ENCODE data around the gene MRPL36. TPM values are rescaled to one million over a fixed set of nuclear protein-coding genes. Genes with fewer than 3 reads are reported as not detected.

Gene MRPL36
- total RNA-seq, 4 donors from 2014 or later = 42.6 to 56.1 (median 46.2) TPM

- H3K9me3 ChIP-seq = no peaks in the 10 kb centered on the region
- no peak overlapping the region for H3K27ac ChIP-seq (replicated peaks in 1 of 4)
- no peaks in the 10 kb centered on the region for H3K4me1 ChIP-seq
- TF ChIP-seq POLR2A (IDR thresholded peaks at IDR 0.05; ENCODE audit: low read depth) (no peak), POLR2AphosphoS5 (IDR thresholded peaks at IDR 0.05) (no peak), CTCF (IDR thresholded peaks at IDR 0.05) (no peak), EP300 (IDR thresholded peaks at IDR 0.05) (no peak)
- WGBS = 51% methylated on average over 10 of the region's 14 CpGs
- no peak overlapping the region for H3K4me3 ChIP-seq
- intact Hi-C loops (cut with DNase I) = no loop called here
- H3K36me3 ChIP-seq = peaks cover 0 to 17% (median 6%) of the 10 kb centered on the region in 4 donors
- DNase-seq (ENCODE audit: extremely low spot score) = no peak
- peaks cover 0 to 31% (median 0%) of the 10 kb centered on the region in 4 donors for H3K27me3 ChIP-seq
These were observed 32.2 kb upstream of the MRPL36 start for GRCh38 chr5:1831677-1832313.

- 93% methylated on average over 11 of the region's 11 CpGs for WGBS
- Histone ChIP-seq H3K36me3 (peaks cover 0 to 17% (median 9%) of the 10 kb centered on the region in 4 donors), H3K9me3 (no peaks in the 10 kb centered on the region), H3K4me1 (no peaks in the 10 kb centered on the region), H3K4me3 (no peak overlapping the region), H3K27me3 (peaks cover 0 to 28% (median 0%) of the 10 kb centered on the region in 4 donors), H3K27ac (replicated peaks in 1 of 4) (no peak overlapping the region)
- DNase-seq (ENCODE audit: extremely low spot score) = no peak
- no peak for TF ChIP-seq POLR2A (IDR thresholded peaks at IDR 0.05; ENCODE audit: low read depth)
- TF ChIP-seq CTCF (IDR thresholded peaks at IDR 0.05) = no peak
- TF ChIP-seq EP300 (IDR thresholded peaks at IDR 0.05) = no peak
- TF ChIP-seq POLR2AphosphoS5 (IDR thresholded peaks at IDR 0.05) = no peak
- intact Hi-C loops (cut with DNase I) = no loop called here
These were observed 31.6 kb upstream of the MRPL36 start for GRCh38 chr5:1831257-1831656.

- 79% methylated on average over 17 of the region's 17 CpGs for WGBS
These were observed 31.1 kb upstream of the MRPL36 start for GRCh38 chr5:1830571-1831228.

GRCh38 chr5:1827886-1828397, 28.3 kb upstream of the MRPL36 start:
- no peaks in the 10 kb centered on the region for H3K9me3 ChIP-seq
- no peak for DNase-seq (ENCODE audit: extremely low spot score)
- WGBS = 31% methylated on average over 9 of the region's 39 CpGs
- H3K4me1 ChIP-seq = no peaks in the 10 kb centered on the region
- H3K27me3 ChIP-seq = peaks cover 0 to 7% (median 0%) of the 10 kb centered on the region in 4 donors
- H3K27ac ChIP-seq (replicated peaks in 1 of 4) = no peak overlapping the region
- intact Hi-C loops (cut with DNase I) = no loop called here
- no peak overlapping the region for H3K4me3 ChIP-seq
- peaks cover 14 to 43% (median 34%) of the 10 kb centered on the region in 4 donors for H3K36me3 ChIP-seq
- TF ChIP-seq CTCF (IDR thresholded peaks at IDR 0.05) (no peak), POLR2AphosphoS5 (IDR thresholded peaks at IDR 0.05) (no peak)

More at GRCh38 chr5:1830571-1831228, 31.1 kb upstream of the MRPL36 start:
- no peak for DNase-seq (ENCODE audit: extremely low spot score)
- Histone ChIP-seq H3K4me3 (no peak overlapping the region), H3K9me3 (no peaks in the 10 kb centered on the region), H3K4me1 (no peaks in the 10 kb centered on the region), H3K27me3 (peaks cover 0 to 28% (median 0%) of the 10 kb centered on the region in 4 donors), H3K36me3 (peaks cover 0 to 18% (median 11%) of the 10 kb centered on the region in 4 donors), H3K27ac (replicated peaks in 1 of 4) (no peak overlapping the region)
- intact Hi-C loops (cut with DNase I) = no loop called here
- no peak for TF ChIP-seq POLR2A (IDR thresholded peaks at IDR 0.05; ENCODE audit: low read depth)
- TF ChIP-seq EP300 (IDR thresholded peaks at IDR 0.05) = no peak
- TF ChIP-seq POLR2AphosphoS5 (IDR thresholded peaks at IDR 0.05) = no peak
- no peak for TF ChIP-seq CTCF (IDR thresholded peaks at IDR 0.05)

Data from esophagus muscularis mucosa (tissue), 4 donors.